HG02642 (cell line): Measurements from ENCODE around the gene SPTBN4.
A peak's percentile ranks its signal among the peaks of the same experiment; 100 is the strongest.

Experiments used
- ATAC-seq: cut with Tn5 transposase; IDR thresholded peaks from one replicate; pipeline ENCODE4 v1.9.1; 2021; ENCODE audit warnings: mild to moderate bottlenecking; ENCODE audit not compliant: unreplicated experiment, poor library complexity

Gene SPTBN4

DNA sequence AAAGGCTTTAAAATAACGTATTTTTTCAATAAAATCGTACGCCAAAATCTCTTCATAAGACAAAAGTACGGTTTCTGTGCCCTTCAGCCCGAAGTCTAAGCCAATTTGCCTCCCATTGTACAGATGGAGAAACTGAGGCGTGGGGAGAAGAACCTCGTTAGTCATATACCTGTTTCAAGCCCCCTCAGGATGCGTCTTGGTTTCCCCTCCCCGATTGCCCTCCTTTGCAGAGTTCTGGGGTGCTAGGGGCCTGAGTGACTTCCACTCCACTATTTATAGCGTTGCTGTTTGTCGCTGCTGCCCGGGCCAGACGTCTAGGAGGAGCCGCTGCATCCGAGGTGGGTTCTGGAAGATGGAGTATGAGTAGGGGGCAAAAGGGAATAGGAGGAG is 132.1 kb downstream of the SPTBN4 start:
- no peak for ATAC-seq

- ATAC-seq: no peak
Observed at GRCh38 chr19:40599331-40599901, 132.6 kb downstream of the SPTBN4 start.

DNA sequence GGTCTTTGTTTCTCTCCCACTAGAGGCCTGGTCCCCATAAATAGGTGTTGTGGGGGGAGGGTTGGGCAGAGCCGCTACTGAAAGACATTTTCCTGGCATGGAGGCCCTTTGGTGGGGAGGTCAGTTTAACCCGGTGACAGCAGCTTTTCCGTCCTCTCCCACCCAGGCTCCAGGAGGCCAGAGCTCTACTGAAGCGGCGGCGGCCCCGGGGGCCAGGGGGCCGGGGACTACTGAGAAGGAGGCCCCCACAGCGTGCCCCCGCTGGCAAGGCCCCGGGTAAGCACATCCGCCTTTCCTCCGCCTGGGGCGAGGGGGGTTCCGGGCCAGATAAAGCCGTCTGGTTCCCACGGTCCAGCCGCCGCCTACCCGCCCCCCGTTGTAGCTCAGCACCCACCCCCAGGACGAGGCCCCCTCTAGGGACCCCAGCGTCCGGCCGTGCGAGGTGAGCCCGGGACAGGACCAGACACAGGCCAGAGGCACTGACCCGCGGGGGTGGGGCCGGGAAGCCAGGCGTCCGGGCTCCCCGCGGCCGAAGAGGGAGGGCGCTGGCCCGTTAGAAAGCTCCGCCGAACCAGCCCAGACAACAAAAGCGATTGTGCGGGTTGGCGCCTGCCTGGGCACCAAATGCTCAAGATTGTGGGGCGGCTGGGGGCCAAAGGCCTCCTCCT is 133.2 kb downstream of the SPTBN4 start:
- no peak for ATAC-seq

DNA sequence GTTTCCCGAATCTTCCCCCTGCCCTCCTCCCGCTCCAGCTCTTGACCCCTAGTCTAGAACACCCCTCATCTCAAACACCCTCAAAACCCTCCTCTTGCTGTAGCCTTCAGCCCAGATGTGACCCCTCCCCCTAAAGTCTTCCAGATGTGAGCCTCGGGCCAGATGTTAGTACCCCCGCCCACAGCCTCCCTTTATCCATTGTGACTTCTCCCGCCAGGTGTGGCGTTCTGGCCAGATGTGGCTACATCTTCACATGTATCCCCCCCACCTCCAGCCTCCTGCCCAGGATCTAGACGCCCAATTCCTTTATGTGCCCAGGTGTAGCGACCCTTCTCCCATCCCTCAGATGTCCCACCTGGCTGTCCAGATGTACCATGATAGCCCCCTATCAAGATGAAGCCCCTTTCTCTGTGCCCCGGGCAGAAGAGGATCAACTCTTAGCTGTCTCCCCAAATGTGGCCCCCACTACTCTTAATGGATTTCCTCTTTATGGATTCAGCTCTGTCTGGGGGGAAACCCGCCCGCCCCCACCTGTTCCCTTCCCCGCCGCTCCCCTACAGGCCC is 133.9 kb downstream of the SPTBN4 start:
- no peak for ATAC-seq

DNA sequence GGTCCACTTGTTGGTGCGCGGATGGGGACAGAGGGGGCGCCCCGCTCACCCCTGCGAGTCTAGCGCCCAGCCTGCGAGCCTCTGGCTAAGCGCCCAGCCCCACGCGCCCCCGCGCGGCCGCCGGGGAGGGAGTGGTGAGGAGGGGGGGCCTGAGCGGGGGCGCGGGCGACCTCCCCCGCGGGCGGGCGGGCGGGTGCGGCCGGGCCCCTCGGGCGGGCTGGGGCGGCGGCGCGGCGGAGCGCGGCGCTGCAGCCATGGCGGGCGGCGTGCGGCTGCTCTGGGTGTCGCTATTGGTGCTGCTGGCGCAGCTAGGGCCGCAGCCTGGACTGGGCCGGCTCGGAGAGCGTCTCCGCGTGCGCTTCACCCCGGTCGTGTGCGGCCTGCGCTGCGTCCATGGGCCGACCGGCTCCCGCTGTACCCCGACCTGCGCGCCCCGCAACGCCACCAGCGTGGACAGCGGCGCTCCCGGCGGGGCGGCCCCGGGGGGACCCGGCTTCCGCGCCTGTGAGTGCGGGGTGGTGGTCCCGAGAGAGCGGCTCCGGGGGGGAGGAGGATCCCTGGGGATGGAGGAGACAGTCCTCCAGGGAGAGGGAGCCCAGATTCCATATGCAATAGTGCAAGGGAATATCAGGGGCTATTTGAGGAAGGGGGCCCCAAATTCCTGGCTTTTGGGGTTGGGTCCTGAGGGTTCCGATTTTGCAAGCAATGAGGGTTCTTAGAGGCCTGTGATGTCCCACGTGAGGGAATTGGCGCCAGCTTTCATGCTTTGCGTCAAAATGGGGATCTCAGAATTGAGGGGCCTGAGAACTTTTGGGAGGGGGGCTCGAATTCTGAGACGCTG is 134.6 kb downstream of the SPTBN4 start, which contains the start of gene LTBP4:
Gene LTBP4, plus strand, starts transcription at position 236 of the 841 bp plus-strand sequence. Its CDS starts 19 bp downstream, at position 255.
- no peak for ATAC-seq

GRCh38 chr19:40603071-40603388 is 136.2 kb downstream of the SPTBN4 start:
- no peak for ATAC-seq

DNA sequence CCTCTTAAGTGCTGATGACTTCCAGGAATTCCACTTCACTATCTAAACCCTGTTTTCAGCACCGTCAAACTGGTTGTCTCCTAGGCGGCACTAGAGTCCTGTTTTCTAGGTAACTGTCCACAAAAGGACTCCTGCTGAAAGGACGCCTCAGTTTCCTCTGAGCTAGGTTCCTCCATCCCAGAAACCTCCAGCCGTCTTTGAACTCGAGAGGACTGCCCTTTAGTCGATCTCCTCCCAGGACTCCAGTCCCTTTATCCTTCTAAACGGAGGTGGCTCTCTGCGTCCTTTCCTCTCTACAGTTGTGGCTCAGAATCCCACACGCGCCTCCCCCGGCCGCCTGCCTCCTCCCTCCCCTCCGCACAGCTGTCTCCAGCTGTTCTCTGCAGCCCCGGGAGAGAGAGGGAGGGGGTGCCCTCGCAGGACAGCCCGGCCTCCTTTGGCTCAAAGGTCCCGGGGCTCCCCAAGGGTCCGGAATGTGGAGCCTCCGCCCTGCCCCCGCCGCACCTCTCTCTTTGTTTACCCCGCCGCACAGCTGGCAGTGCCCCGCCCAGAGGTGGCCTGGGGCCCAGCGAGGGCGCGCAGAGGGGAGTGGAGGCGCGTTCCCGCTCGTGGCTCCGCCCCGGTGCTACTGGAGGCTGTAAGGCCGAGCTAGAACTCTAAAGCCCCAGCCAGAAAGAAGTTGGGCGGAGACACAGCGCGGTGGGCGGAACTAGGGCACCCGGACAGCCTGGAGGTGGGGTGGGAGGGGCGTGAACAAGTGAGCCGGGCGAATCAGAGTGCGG is 136.8 kb downstream of the SPTBN4 start:
- ATAC-seq: peak; percentile 68

GRCh38 chr19:40604171-40604646 is 137.4 kb downstream of the SPTBN4 start:
- no peak for ATAC-seq

DNA sequence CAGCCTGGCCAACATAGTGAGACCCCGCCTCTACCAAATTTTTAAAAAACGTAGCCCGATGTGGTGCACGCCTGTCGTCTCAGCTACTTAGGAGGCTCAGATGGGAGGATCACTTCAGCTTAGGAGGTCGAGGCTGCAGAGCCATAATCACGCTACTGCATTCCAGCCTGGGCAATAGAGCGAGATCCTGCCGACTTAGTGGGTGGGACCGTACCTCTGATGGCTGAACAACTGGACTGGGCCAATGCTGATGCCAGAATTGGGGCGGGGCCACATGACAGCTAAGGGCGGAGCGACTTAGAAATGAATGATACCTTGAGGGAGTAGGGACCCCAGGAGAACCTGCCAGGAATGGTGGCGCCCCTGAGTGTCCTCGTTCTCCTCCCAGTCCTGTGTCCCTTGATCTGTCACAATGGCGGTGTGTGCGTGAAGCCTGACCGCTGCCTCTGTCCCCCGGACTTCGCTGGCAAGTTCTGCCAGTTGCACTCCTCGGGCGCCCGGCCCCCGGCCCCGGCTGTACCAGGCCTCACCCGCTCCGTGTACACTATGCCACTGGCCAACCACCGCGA is 137.9 kb downstream of the SPTBN4 start:
- ATAC-seq: no peak

DNA sequence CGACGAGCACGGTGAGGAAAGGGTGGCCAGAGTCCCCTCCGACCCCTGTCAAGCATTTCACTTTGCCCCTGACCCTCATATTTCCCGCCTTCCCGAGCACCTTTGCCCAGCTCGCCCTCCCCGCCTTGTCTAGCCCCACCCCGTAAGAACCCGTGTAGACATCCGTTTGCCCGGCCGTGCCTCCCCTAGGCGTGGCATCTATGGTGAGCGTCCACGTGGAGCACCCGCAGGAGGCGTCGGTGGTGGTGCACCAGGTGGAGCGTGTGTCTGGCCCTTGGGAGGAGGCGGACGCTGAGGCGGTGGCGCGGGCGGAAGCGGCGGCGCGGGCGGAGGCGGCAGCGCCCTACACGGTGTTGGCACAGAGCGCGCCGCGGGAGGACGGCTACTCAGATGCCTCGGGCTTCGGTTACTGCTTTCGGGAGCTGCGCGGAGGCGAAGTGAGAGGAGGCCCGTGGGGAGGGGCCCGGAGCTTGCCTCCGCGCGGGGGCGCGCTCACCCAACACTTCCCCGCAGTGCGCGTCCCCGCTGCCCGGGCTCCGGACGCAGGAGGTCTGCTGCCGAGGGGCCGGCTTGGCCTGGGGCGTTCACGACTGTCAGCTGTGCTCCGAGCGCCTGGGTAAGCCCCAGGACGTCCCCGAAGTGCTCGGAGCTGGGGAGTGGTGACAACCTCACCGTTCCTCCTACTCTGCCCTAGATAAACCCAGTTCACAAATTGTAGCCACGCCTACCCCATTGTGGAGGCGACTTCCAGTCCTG is 138.6 kb downstream of the SPTBN4 start:
- ATAC-seq: peak; percentile 37

DNA sequence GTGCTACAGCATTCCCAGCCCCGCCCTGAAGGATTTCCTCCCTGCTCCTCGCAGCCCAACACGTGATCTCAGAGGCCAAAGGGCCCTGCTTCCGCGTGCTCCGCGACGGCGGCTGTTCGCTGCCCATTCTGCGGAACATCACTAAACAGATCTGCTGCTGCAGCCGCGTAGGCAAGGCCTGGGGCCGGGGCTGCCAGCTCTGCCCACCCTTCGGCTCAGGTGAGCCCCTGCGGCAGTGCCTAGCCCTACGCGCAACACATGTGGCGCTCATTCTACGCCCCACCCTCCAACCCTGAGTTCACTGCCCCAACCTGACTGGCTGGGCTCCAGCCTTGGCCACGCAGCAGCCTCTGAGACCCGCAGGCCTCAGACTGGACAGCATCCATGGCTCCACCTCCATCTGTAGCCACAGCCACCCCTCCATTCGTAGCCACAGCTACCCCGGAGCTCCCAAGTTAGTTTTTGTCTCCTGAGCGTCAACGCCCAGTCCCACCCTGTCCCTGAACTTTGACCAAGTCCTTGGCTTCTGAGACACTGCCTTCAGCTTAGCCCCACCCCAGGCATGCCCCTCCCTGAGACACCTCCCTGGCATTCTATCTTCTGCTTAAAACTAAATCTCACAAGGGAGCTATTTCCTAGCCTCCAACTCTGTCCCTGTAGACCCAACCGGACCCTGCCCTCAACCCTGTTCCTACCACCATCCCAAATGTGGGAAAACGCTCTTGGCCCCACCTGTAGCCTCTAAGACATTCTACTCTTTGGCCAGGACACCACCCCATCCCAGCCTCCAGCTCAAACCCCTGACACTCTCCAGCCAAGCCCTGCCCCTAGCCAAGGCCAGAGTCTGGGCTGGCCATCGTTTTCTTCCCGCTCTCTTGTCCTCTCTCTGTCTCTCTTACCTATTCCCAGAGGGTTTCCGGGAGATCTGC is 140.8 kb downstream of the SPTBN4 start:
- no peak for ATAC-seq

DNA sequence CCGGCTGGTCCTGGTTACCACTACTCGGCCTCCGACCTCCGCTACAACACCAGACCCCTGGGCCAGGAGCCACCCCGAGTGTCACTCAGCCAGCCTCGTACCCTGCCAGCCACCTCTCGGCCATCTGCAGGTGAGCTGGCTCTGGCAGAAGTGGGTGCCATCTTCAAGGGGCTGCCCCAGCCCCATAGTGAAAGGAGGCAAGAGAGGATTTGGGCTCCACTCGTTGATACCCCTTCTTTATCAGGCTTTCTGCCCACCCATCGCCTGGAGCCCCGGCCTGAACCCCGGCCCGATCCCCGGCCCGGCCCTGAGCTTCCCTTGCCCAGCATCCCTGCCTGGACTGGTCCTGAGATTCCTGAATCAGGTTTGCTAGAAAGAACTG is 141.4 kb downstream of the SPTBN4 start:
- ATAC-seq: no peak

DNA sequence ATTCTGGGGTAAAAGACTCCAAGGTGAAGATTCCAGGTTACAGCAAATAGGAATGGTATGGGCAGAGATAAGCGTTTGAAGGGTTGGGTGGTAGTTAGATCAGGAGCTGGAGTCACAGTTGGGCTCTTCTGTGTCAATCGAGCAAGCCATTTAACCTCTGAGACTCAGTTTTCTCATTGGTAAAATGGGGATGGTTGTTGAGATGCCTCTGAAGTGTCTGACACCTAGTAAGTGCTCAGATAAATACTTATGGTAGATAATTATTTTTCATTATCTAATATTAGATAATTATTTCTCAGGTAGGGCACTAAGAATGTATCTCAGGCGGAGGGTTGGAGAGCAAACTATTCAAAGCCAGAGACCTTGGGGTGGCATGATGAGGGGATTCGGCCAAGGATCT is 142.2 kb downstream of the SPTBN4 start:
- ATAC-seq: no peak

DNA sequence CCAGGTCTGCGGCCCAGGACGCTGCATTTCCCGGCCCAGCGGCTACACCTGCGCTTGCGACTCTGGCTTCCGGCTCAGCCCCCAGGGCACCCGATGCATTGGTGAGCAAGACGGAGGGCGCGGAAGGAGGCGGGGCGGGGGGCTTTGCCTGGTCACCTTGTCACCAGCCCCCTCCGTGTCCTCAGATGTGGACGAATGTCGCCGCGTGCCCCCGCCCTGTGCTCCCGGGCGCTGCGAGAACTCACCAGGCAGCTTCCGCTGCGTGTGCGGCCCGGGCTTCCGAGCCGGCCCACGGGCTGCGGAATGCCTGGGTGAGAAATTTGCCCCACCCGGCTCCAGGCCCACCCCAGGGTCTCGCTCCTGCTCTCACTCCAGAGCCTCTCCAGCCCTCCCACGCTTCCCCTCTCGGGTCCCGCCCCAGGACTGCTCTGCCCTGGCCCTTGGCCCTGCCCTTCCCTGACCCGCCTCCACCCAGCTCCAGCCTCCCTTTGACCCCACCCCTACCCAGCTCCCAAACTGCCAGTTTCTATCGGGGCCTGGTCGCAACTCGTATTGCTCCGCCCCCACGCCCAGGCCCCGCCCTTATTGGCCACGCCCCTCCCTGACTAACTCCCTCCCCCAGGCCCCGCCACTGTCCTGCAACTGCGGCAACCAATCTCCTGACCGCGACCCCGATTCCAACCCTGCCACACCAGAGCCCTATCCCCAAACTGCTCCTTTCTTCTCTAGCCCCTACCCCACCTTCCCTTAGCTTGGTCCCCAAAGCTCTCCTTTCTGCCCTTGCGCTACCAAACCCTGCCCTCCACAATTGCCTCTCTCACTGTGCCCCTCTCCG is 143.0 kb downstream of the SPTBN4 start:
- peak; percentile 45 for ATAC-seq

GRCh38 chr19:40610396-40611064 is 143.7 kb downstream of the SPTBN4 start:
- ATAC-seq: no peak

GRCh38 chr19:40611096-40611495 is 144.3 kb downstream of the SPTBN4 start:
- no peak for ATAC-seq
